Measurements from ENCODE around the gene B4GALT3.

The B4GALT3 gene

DNA sequence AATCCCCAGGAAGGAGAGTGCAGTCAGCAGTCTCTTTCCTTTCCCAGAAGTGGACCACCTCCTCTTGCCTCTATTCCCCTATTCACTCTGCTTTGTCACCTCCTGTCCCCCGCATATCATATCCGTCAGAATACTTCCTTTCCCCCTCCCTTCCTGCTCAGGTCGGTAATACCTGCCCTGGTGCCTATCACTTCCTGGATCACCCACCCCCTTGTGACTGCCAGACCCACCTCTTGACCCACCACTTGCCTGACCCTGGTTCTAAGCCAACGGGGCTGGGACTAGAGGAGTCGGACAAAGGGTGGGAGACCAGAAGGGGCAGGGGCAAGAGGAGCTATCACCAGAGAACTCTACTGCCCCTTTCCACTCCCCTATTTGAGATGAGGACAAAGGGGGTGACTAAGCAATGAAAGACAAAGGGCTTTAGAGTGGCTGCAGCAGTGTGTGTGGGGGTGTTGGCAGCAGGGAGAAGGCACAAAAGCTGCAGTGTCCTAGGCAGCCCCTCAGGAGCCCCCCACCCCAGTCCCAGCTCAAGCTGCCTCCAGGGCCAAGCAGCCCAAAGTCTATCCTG is 23.2 kb upstream of the B4GALT3 start:
- TF ChIP-seq JUND (IDR thresholded peaks at IDR 0.05; ENCODE audit: low read depth) = no peak
- no peak for DNase-seq (ENCODE audit: low read depth in 1 of 2, low spot score in 1 of 2)
- in situ Hi-C loops (cut with HindIII; ENCODE audit: low pct_unique_long_range_greater_than_20kb, low sequenced_read_pairs) = no loop called here

DNA sequence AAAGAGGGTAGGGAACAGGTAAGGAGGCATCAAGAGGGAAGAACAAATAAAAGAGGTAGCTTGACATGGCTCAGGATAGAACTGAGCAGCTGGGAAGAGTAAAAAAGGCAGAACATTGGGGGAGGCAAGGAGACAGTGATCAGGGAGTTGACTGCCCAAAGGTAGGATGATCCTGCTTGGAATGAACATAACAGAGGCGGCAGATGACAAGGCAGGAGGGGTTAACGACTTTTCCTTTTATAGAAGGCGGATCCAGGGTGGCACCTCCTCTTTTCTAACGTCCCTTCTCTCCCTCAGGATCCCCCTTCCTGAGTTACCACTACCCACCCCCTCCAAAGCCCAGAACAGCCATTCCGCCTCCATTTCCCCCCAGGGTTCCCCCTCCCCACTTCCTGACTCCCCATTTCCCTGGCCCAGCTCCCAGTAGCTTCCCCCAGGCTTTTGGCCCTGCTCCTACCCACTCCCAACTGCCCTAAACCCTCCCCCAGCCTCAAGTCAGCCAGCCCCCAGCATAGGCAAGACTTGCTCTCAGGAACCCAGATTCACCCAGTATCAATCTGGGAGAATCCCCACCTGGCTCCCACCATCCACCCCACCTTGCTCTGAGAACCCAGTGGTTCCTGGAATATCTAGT is 22.3 kb upstream of the B4GALT3 start:
- TF ChIP-seq JUND (IDR thresholded peaks at IDR 0.05; ENCODE audit: low read depth) = no peak
- in situ Hi-C loops (cut with HindIII; ENCODE audit: low pct_unique_long_range_greater_than_20kb, low sequenced_read_pairs) = no loop called here
- peak in 1 of 2 experiments; percentile 45 for DNase-seq (ENCODE audit: low read depth in 1 of 2, low spot score in 1 of 2)

DNA sequence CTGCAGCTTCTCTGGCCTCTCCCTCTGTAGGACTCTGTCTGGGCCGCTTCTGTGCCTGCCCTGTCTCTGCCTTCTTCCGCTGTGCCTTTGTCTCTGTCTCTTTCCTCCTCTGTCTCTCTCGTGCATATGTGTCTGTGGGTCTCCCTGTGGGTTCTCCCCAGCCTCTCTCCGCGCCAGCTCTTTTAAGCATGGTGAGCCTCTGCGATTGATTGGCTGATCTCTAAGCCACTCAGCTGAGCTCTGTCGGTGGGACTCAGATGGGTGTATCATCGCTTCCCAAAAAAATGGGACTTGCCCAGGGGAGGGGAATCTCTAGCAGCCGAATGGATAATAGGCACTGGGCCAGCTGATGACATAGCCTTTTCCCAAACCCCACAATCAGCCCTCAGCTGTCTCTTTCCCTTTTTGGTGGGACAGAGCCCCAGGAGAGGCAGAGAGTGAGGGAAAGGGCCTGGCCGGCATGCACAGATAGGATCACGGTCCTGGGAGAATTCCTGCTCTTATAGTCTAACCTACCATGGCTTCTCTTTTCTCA is 21.7 kb upstream of the B4GALT3 start, which contains the start of gene ADAMTS4:
ADAMTS4 (minus strand) TSS at position 158 of the 535 bp plus-strand sequence. CDS start 427 bp downstream, outside the sequence.
- DNase-seq (ENCODE audit: low read depth in 1 of 2, low spot score in 1 of 2) = no peak
- in situ Hi-C loops (cut with HindIII; ENCODE audit: low pct_unique_long_range_greater_than_20kb, low sequenced_read_pairs) = no loop called here
- no peak for TF ChIP-seq JUND (IDR thresholded peaks at IDR 0.05; ENCODE audit: low read depth)

DNA sequence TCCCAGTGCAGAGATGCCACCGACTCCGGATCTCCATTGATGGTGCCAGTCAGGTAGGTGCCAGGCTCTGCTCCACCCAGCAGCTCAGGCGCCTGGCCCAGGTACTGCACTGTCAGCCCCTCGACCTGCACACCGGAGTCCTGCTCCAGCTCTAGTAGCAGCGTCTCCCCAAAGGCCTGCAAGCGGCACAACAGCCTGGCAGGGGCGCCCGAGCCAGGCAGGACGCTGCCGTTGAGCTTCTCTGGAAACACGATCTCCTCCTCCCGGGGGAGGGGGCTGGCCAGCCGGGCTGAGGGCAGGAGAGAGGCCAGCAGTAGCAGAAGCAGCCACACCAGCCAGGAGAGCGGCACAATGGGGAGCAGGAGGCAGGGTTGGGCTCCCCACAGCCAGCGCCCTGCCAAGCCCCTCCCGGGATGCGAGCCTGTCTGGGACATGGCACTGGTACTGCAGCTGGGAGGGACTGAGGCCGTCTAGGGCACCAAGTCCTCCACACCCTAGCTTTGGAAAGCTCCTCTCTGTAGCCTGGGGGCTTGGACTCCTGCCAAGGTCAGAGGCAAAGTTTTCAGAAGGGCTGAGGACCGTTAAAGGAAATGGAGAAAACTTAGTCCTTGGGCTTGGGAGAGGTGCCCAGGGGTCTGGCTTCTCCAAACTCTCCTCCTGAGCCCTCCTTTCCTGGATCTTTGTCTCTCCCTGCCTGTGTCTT is 21.0 kb upstream of the B4GALT3 start:
- no peak for TF ChIP-seq JUND (IDR thresholded peaks at IDR 0.05; ENCODE audit: low read depth)
- DNase-seq (ENCODE audit: low read depth in 1 of 2, low spot score in 1 of 2) = peak in 1 of 2 experiments; percentile 82
- in situ Hi-C loops (cut with HindIII; ENCODE audit: low pct_unique_long_range_greater_than_20kb, low sequenced_read_pairs) = no loop called here

DNA sequence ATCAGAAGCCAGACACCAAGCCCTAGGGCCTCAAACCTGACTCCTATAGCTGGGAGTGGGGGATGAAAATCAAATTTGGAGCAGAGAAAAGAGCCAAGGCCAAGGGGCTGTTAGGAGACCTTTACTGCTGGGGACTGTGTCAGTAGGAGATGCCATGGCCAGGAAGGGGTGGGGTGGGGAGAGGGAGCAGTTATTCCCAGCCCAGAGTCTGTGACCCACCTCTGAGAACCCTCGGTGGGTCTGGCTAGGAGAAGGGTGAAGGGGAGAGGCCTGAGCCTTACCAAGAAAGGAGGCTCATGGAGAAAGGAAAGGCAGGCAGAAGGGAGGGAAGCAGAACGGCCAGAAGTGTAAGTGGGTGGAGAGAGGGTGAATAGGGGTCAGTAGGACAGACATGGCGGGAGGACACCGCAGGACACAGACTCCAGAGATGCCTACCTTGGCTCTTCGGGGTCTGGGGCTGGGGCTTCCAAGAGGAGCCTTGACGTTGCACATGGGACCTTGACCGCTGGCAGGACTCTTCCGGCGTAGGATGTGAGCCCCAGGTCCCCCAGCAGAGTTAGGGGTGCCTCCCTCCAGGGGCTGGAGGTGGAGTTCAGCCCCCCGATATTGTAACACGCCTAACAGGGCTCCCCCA is 20.4 kb upstream of the B4GALT3 start:
- DNase-seq (ENCODE audit: low read depth in 1 of 2, low spot score in 1 of 2) = no peak
- in situ Hi-C loops (cut with HindIII; ENCODE audit: low pct_unique_long_range_greater_than_20kb, low sequenced_read_pairs) = no loop called here
- TF ChIP-seq JUND (IDR thresholded peaks at IDR 0.05; ENCODE audit: low read depth) = no peak

DNA sequence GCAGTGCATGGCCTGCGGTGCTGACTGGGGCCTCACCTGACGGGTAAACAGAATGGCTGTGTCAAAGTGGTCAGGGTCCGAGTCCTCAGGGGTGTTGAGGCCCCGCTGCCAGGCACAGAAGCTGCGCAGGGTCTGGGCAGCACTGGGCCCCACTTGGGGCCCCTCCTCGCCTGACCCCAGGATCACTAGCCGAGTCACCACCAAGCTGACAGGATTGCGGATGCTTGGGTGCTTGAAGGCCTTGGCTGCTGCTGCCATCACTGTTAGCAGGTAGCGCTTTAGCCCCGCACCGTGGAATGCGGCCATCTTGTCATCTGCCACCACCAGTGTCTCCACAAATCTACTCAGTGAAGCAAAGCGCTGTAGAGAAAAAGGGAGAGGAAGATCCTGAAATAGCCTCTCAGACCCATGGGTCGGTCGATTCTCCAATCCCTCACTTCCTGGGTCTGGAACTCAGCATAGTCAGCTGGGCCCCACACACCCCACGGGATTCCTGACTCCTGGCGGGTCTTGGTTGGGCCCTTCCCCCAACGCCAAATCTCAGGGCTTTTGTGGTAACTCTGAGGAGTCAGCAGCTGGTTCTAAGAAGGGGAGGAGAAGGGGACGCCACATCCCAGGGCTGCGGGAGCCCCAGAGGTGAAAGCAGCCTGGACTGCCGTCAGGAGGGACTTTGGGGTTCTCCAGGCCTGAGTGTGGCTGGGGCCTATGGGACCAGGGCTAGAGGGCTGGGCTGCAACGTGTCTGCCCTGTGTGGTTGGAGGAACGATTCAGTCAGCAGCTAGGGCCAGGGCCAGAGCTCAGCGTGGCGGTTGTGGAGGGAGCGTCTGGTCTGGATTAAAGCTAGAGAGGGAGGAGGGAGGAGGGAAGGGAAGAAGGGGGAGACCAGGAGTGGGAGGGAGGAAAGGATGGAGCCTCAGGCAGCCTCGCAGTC is 19.5 kb upstream of the B4GALT3 start:
- DNase-seq (ENCODE audit: low read depth in 1 of 2, low spot score in 1 of 2) = no peak
- in situ Hi-C loops (cut with HindIII; ENCODE audit: low pct_unique_long_range_greater_than_20kb, low sequenced_read_pairs) = no loop called here
- TF ChIP-seq JUND (IDR thresholded peaks at IDR 0.05; ENCODE audit: low read depth) = no peak

DNA sequence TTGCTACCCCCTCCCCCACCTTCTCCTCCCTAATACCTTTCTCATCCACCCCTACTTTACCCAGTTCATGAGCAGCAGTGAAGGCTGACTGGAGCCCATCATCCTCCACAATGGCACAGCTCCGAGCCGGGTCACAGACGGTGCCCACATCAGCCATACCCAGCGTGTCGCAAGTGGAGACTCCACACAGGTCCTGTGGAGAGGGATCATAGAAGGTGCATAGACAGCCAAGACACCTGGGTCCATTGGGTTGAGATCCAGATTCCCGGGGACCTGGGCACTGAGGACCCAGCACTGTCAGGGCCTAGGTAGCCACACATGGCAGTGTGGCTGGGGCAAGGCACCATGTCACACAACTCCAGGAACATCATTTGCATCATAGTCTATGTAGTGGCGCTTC is 18.8 kb upstream of the B4GALT3 start:
- no peak for DNase-seq (ENCODE audit: low read depth in 1 of 2, low spot score in 1 of 2)
- in situ Hi-C loops (cut with HindIII; ENCODE audit: low pct_unique_long_range_greater_than_20kb, low sequenced_read_pairs) = no loop called here
- no peak for TF ChIP-seq JUND (IDR thresholded peaks at IDR 0.05; ENCODE audit: low read depth)

DNA sequence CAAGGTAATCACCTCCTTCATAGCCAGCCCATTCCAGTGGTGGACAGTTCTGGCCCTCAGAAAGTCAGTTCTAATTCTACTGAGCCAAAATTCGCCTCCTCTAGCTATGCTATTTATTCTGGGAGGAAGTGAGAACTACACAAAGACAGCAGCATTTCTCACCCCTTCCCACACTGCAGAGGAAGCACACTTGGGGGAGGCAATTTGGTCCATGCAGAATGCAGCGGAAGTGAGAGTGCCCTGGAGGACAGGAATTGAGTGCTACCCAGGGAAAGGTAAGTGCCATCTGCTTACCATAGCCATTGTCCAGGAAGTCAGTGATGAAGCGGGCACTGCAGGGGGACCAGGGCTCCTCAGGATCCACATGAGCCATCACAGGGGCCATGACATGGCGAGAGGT is 17.9 kb upstream of the B4GALT3 start:
- no peak for TF ChIP-seq JUND (IDR thresholded peaks at IDR 0.05; ENCODE audit: low read depth)
- in situ Hi-C loops (cut with HindIII; ENCODE audit: low pct_unique_long_range_greater_than_20kb, low sequenced_read_pairs) = no loop called here
- no peak for DNase-seq (ENCODE audit: low read depth in 1 of 2, low spot score in 1 of 2)

DNA sequence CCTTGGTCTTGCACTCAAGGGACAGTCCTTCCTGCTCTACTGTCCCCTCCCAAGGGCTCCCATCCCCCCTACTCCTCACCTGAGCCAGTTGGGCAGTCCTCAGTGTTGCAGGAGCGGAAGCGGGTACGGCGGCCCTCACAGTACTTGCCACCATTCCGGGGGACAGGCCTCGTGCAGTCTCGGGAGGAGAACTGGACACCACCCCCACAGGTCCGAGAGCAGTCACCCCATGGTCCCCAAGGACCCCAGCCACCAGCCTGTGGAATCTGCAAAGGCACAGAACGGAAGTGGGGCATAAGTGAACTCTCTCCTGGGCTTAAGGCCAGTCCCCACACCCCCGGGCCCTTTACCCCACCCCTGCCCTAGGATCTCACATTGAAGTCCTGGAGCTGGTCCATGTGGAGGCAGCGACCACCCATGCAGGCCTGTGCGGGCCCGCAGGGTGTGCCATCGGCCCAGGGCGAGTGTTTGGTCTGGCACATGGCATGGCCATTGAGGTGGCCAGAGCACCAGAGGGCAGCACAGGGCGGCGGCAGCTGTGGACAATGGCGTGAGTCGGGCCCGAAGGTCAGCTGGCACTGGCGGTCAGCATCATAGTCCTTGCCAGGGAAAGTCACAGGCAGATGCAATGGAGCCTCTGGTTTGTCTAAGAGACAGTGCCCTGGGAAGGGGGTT is 16.4 kb upstream of the B4GALT3 start:
- no peak for TF ChIP-seq JUND (IDR thresholded peaks at IDR 0.05; ENCODE audit: low read depth)
- peak in 1 of 2 experiments; percentile 60 for DNase-seq (ENCODE audit: low read depth in 1 of 2, low spot score in 1 of 2)
- in situ Hi-C loops (cut with HindIII; ENCODE audit: low pct_unique_long_range_greater_than_20kb, low sequenced_read_pairs) = no loop called here

DNA sequence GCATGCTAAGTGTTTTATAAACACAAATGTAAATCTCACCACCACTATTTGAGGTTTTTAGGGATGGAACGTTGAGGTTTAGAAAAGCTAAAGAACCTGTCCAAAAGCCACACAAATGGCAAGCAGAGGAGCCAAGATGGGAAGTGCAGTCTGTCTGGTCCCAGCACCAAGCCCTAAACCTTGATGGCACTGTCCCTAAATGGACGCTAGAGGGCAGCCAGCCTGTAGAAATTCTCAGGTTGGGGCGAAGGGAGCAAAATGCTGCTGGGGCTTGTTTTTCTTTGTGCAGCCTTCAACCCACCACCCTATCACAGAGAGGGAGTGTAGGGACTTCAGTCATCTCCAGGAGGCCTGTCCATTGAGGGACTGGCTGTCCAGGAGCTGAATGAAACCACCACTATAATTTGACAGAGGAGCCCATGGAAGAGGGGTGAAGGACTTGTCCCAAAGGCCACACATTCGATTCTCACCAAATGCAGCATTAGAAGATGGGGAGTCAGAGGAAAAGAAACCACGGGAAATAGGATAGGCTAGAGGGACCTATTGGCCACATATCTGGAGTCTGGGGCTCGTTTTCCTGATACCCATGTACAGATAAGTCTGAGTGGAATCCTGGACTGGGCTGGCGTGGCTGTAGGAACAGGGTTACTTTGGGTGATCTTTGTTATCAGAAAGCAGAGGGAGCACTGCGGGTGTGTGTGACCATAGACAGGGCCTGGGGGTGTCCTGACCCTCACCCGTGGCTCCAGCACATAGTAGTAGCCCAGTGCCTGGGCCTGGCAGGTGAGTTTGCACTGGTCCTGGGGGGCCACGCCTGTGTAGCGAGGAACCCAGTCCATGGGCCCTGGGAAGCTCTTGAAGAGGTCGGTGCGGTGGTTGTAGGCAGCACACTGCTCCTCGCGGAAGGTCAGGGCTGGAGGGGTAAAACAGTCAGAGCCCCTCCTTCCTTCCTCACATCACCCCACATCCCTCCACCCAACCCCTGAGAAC is 15.5 kb upstream of the B4GALT3 start:
- in situ Hi-C loops (cut with HindIII; ENCODE audit: low pct_unique_long_range_greater_than_20kb, low sequenced_read_pairs) = no loop called here
- no peak for TF ChIP-seq JUND (IDR thresholded peaks at IDR 0.05; ENCODE audit: low read depth)
- DNase-seq (ENCODE audit: low read depth in 1 of 2, low spot score in 1 of 2) = peak; percentile 83 to 87
